ENCODE measurements around the gene SRGAP3.

- TF ChIP-seq POLR2A (IDR thresholded peaks at IDR 0.05; ENCODE audit: low read depth, low read length) (no peak), POLR2AphosphoS5 (IDR thresholded peaks at IDR 0.05; ENCODE audit: low read depth, low read length) (no peak)
Measured at GRCh38 chr3:9064850-9065249, 184.6 kb downstream of the SRGAP3 start.
